ENCODE measurements around the gene RAI1.

DNA sequence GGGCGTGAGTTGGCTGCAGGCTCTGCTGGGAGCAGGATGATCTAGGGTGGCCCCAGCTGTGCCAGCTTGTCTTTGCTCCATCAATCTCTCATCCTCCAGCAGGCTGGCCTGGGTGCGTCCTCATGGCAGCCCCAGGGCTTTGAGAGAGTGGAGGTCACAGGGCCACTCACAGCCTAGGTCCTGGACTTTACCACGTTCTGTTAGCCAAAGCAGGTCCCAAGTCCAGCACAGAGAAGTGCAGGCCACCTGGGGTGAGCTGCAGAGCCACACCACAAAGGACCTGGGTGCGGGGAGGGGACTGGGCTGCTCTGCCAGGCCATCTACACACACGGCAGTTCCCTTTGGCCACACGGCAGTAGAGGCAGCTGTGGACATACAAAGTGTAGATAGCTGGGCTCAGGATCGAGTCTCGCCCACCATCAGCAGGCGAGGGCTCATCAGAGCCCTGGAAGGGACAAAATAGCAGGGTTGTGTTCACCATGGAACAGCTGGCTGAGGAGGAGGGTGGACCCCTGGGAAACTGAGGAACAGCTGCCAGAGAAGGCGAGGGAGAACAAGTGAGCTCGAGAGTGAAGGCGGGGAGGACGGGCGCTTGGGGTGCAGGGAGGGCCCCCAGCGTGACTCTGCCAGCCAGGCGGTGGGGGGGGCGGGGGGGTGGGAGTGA is 125.5 kb downstream of the RAI1 start:
- TF ChIP-seq POLR2A (IDR thresholded peaks at IDR 0.05), result no peak
- TF ChIP-seq, protein P1, sequence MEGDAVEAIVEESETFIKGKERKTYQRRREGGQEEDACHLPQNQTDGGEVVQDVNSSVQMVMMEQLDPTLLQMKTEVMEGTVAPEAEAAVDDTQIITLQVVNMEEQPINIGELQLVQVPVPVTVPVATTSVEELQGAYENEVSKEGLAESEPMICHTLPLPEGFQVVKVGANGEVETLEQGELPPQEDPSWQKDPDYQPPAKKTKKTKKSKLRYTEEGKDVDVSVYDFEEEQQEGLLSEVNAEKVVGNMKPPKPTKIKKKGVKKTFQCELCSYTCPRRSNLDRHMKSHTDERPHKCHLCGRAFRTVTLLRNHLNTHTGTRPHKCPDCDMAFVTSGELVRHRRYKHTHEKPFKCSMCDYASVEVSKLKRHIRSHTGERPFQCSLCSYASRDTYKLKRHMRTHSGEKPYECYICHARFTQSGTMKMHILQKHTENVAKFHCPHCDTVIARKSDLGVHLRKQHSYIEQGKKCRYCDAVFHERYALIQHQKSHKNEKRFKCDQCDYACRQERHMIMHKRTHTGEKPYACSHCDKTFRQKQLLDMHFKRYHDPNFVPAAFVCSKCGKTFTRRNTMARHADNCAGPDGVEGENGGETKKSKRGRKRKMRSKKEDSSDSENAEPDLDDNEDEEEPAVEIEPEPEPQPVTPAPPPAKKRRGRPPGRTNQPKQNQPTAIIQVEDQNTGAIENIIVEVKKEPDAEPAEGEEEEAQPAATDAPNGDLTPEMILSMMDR (IDR thresholded peaks at IDR 0.05), result no peak

Measured in adrenal gland (tissue), 5 donors.